ENCODE results near the gene IP6K3. TPM values are rescaled to one million over a fixed set of nuclear protein-coding genes. Genes with fewer than 3 reads are reported as not detected.

Gene IP6K3
- total RNA-seq, 4 donors from 2014 or later: 1.9 to 6.1 (median 5.5) TPM; not detected in 1

- H3K36me3 ChIP-seq: no peaks in the 10 kb centered on the region
- H3K27ac ChIP-seq: no peak overlapping the region
- no peak for DNase-seq
- intact Hi-C loops (cut with DNase I; ENCODE audit: low total_unique reads): no loop called here
- H3K9me3 ChIP-seq: no peaks in the 10 kb centered on the region
- H3K4me3 ChIP-seq: no peak overlapping the region
- no peaks in the 10 kb centered on the region for H3K27me3 ChIP-seq
- TF ChIP-seq POLR2A (IDR thresholded peaks at IDR 0.05): no peak
- TF ChIP-seq, protein P1, sequence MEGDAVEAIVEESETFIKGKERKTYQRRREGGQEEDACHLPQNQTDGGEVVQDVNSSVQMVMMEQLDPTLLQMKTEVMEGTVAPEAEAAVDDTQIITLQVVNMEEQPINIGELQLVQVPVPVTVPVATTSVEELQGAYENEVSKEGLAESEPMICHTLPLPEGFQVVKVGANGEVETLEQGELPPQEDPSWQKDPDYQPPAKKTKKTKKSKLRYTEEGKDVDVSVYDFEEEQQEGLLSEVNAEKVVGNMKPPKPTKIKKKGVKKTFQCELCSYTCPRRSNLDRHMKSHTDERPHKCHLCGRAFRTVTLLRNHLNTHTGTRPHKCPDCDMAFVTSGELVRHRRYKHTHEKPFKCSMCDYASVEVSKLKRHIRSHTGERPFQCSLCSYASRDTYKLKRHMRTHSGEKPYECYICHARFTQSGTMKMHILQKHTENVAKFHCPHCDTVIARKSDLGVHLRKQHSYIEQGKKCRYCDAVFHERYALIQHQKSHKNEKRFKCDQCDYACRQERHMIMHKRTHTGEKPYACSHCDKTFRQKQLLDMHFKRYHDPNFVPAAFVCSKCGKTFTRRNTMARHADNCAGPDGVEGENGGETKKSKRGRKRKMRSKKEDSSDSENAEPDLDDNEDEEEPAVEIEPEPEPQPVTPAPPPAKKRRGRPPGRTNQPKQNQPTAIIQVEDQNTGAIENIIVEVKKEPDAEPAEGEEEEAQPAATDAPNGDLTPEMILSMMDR (IDR thresholded peaks at IDR 0.05): no peak
- H3K4me1 ChIP-seq: no peaks in the 10 kb centered on the region
These were observed 70.1 kb downstream of the IP6K3 start for GRCh38 chr6:33676416-33677142.

DNA sequence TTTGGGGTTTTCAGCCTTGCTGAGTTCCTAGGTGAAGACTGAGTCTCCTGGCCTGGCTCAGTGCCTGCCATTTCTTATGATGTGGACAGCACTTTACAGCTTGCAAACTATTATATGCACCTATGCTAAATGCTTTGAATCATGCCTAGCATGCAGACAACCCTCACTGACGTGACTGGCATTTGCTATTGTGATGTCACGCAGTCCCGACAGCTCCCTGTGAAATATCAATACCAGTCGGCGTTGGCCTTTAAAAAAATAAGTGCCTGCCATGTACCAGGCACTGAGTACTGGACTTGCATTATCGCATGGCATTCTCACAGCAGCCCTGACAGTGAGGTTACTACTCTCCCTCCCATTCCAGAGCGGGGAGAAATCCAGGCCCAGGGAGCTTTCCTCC, 70.7 kb downstream of the IP6K3 start:
- intact Hi-C loops (cut with DNase I; ENCODE audit: low total_unique reads): no loop called here
- Histone ChIP-seq H3K4me1 (no peaks in the 10 kb centered on the region), H3K27ac (no peak overlapping the region), H3K9me3 (no peaks in the 10 kb centered on the region), H3K36me3 (no peaks in the 10 kb centered on the region), H3K27me3 (no peaks in the 10 kb centered on the region), H3K4me3 (no peak overlapping the region)
- DNase-seq: no peak
- no peak for TF ChIP-seq POLR2A (IDR thresholded peaks at IDR 0.05)
- TF ChIP-seq, protein P1 (IDR thresholded peaks at IDR 0.05): no peak

- no peak overlapping the region for H3K4me3 ChIP-seq
- intact Hi-C loops (cut with DNase I; ENCODE audit: low total_unique reads): no loop called here
- H3K36me3 ChIP-seq: no peaks in the 10 kb centered on the region
- no peak for DNase-seq
- no peaks in the 10 kb centered on the region for H3K4me1 ChIP-seq
- no peak overlapping the region for H3K27ac ChIP-seq
- no peaks in the 10 kb centered on the region for H3K9me3 ChIP-seq
- TF ChIP-seq, protein P1 (IDR thresholded peaks at IDR 0.05): no peak
- TF ChIP-seq POLR2A (IDR thresholded peaks at IDR 0.05): no peak
- no peaks in the 10 kb centered on the region for H3K27me3 ChIP-seq
These were observed 72.9 kb downstream of the IP6K3 start for GRCh38 chr6:33673851-33674250.

DNA sequence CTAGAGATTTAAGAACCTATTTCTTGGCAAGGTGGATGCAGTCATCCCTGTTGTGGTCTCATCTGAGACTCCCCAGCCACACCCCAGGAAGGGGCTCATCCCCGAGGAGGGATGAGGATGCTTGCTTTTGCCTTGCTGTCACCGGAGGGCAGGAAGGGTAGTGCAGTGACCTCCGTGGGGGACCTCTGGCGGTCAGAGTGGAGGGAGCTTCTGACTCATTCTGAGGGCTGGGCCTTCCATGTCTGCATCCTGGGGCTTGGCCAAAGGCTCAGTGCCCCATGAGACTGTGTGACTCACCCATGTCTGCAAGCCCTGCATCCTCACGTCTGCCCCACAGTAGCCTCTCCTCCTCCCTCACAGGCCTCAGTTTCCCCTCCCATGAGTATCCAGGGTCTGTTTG, 73.9 kb downstream of the IP6K3 start:
- Histone ChIP-seq H3K27ac (no peak overlapping the region), H3K36me3 (no peaks in the 10 kb centered on the region), H3K4me3 (no peak overlapping the region), H3K9me3 (no peaks in the 10 kb centered on the region), H3K27me3 (no peaks in the 10 kb centered on the region), H3K4me1 (no peaks in the 10 kb centered on the region)
- TF ChIP-seq, protein P1 (IDR thresholded peaks at IDR 0.05): peak in 2 of 4 experiments; percentile 22 to 43
- TF ChIP-seq POLR2A (IDR thresholded peaks at IDR 0.05): no peak
- DNase-seq: peak in 1 of 2 donors; percentile 90
- intact Hi-C loops (cut with DNase I; ENCODE audit: low total_unique reads): no loop called here

GRCh38 chr6:33671744-33672072, 75.0 kb downstream of the IP6K3 start:
- no peaks in the 10 kb centered on the region for H3K9me3 ChIP-seq
- H3K4me3 ChIP-seq: no peak overlapping the region
- DNase-seq: no peak
- TF ChIP-seq, protein P1 (IDR thresholded peaks at IDR 0.05): no peak
- no peak for TF ChIP-seq POLR2A (IDR thresholded peaks at IDR 0.05)
- no peaks in the 10 kb centered on the region for H3K4me1 ChIP-seq
- H3K27ac ChIP-seq: no peak overlapping the region
- no peaks in the 10 kb centered on the region for H3K36me3 ChIP-seq
- H3K27me3 ChIP-seq: no peaks in the 10 kb centered on the region
- intact Hi-C loops (cut with DNase I; ENCODE audit: low total_unique reads): no loop called here

MicroRNAs encoded within 50 kb of the gene (microRNA counts, 767-probe panel; counts per million panel counts)
- 0 counts per million in 2 donors for microRNA hsa-miR-3934

Small RNA genes within 50 kb of the gene (microRNA-seq; reads per million reads assigned to microRNA genes)
- gene MIR3934 (ENCODE audit: borderline microRNAs expressed, borderline replicate concordance): not detected

Small RNA genes within 50 kb of the gene (small RNA-seq; reads per million reads assigned to genes)
- gene MIR3934: not detected

Other genes with a start within 250 kb of the IP6K3 start
- 10 to 100 TPM in 2 of 4 donors, 1 to 10 TPM in 1, under 1 TPM in 1; 0.88 to 15.3 (median 6.1) TPM for gene BAK1, start 166.6 kb downstream of the IP6K3 start, total RNA-seq
- gene ITPR3, start 125.6 kb downstream of the IP6K3 start, total RNA-seq: 10 to 100 TPM; 11.2 to 27.6 (median 16.1) TPM
- 10 to 100 TPM in 3 of 4 donors, 1 to 10 TPM in 1; 10.0 to 63.2 (median 30.9) TPM for gene UQCC2, start 35.2 kb downstream of the IP6K3 start, total RNA-seq
- 10 to 100 TPM; 31.0 to 83.3 (median 37.6) TPM for gene LEMD2, start 42.2 kb upstream of the IP6K3 start, total RNA-seq
- gene MLN, start 57.1 kb upstream of the IP6K3 start, total RNA-seq: not detected